Measurements from ENCODE around the gene CYP17A1.
A peak's percentile ranks its signal among the peaks of the same experiment; 100 is the strongest.

The CYP17A1 gene

GRCh38 chr10:102837230-102837721, at the start of gene CYP17A1:
CYP17A1 (minus strand) TSS chr10:102837413; CDS start chr10:102837361, 52 bp downstream.
- Mint-ChIP-seq H3K9me3 (peaks cover 10% of the 10 kb centered on the region), H3K27me3 (peaks cover 54% of the 10 kb centered on the region), H3K4me3 (no peak within 1 kb of the TSS), H3K4me1 (peaks cover 5% of the 10 kb centered on the region), H3K27ac (ENCODE audit: low read depth) (no peak within 1 kb of the TSS), H3K36me3 (ENCODE audit: insufficient read depth) (peaks cover 1% of the 10 kb centered on the region)
- DNase-seq (ENCODE audit: low spot score in 2 of 2) (no peak), ATAC-seq (replicated peaks; ENCODE audit: extremely low read depth, poor library complexity, severe bottlenecking) (no peak)

GRCh38 chr10:102880256-102880655, 43.0 kb upstream of the CYP17A1 start:
- H3K4me1 Mint-ChIP-seq, result no peaks in the 10 kb centered on the region
- no peaks in the 10 kb centered on the region for H3K9me3 Mint-ChIP-seq
- ATAC-seq (replicated peaks; ENCODE audit: extremely low read depth, poor library complexity, severe bottlenecking) (no peak), DNase-seq (ENCODE audit: low spot score in 2 of 2) (no peak)
- H3K36me3 Mint-ChIP-seq (ENCODE audit: insufficient read depth), result no peaks in the 10 kb centered on the region
- H3K27ac Mint-ChIP-seq (ENCODE audit: low read depth), result no peak overlapping the region
- H3K27me3 Mint-ChIP-seq, result no peaks in the 10 kb centered on the region
- no peak overlapping the region for H3K4me3 Mint-ChIP-seq

- Mint-ChIP-seq H3K36me3 (ENCODE audit: insufficient read depth) (no peaks in the 10 kb centered on the region), H3K9me3 (no peaks in the 10 kb centered on the region), H3K4me1 (no peaks in the 10 kb centered on the region), H3K4me3 (no peak overlapping the region), H3K27ac (ENCODE audit: low read depth) (no peak overlapping the region), H3K27me3 (no peaks in the 10 kb centered on the region)
- ATAC-seq (replicated peaks; ENCODE audit: extremely low read depth, poor library complexity, severe bottlenecking) (no peak), DNase-seq (ENCODE audit: low spot score in 2 of 2) (no peak)
Observed at GRCh38 chr10:102878629-102879028, 41.4 kb upstream of the CYP17A1 start.

- H3K9me3 Mint-ChIP-seq, result no peaks in the 10 kb centered on the region
- H3K36me3 Mint-ChIP-seq (ENCODE audit: insufficient read depth), result no peaks in the 10 kb centered on the region
- H3K27ac Mint-ChIP-seq (ENCODE audit: low read depth), result no peak overlapping the region
- H3K27me3 Mint-ChIP-seq, result no peaks in the 10 kb centered on the region
- DNase-seq (ENCODE audit: low spot score in 2 of 2) (no peak), ATAC-seq (replicated peaks; ENCODE audit: extremely low read depth, poor library complexity, severe bottlenecking) (no peak)
- H3K4me1 Mint-ChIP-seq, result no peaks in the 10 kb centered on the region
- H3K4me3 Mint-ChIP-seq, result no peak overlapping the region
Observed at GRCh38 chr10:102876747-102877153, 39.5 kb upstream of the CYP17A1 start.

GRCh38 chr10:102872163-102872562, 35.0 kb upstream of the CYP17A1 start:
- Mint-ChIP-seq H3K4me1 (peaks cover 8% of the 10 kb centered on the region), H3K36me3 (ENCODE audit: insufficient read depth) (peaks cover 2% of the 10 kb centered on the region), H3K9me3 (no peaks in the 10 kb centered on the region), H3K27ac (ENCODE audit: low read depth) (no peak overlapping the region), H3K4me3 (no peak overlapping the region), H3K27me3 (peaks cover 27% of the 10 kb centered on the region)
- ATAC-seq (replicated peaks; ENCODE audit: extremely low read depth, poor library complexity, severe bottlenecking) (no peak), DNase-seq (ENCODE audit: low spot score in 2 of 2) (no peak)

GRCh38 chr10:102870221-102870620, 33.0 kb upstream of the CYP17A1 start:
- Mint-ChIP-seq H3K9me3 (no peaks in the 10 kb centered on the region), H3K4me1 (peaks cover 8% of the 10 kb centered on the region), H3K27ac (ENCODE audit: low read depth) (no peak overlapping the region), H3K27me3 (peaks cover 27% of the 10 kb centered on the region), H3K36me3 (ENCODE audit: insufficient read depth) (peaks cover 6% of the 10 kb centered on the region), H3K4me3 (no peak overlapping the region)
- no peak for DNase-seq (ENCODE audit: low spot score in 2 of 2)
- ATAC-seq (replicated peaks; ENCODE audit: extremely low read depth, poor library complexity, severe bottlenecking), result no peak

- Mint-ChIP-seq H3K4me1 (peaks cover 8% of the 10 kb centered on the region), H3K36me3 (ENCODE audit: insufficient read depth) (peaks cover 8% of the 10 kb centered on the region), H3K9me3 (no peaks in the 10 kb centered on the region), H3K4me3 (peak within 1 kb of the TSS; percentile 5), H3K27ac (ENCODE audit: low read depth) (no peak within 1 kb of the TSS), H3K27me3 (peaks cover 27% of the 10 kb centered on the region)
- ATAC-seq (replicated peaks; ENCODE audit: extremely low read depth, poor library complexity, severe bottlenecking) (no peak), DNase-seq (ENCODE audit: low spot score in 2 of 2) (no peak)
Observed at GRCh38 chr10:102869258-102870198, 32.3 kb upstream of the CYP17A1 start, which contains the start of gene AS3MT. AS3MT (plus strand) TSS chr10:102869470; CDS start chr10:102869593, 123 bp downstream.

- Mint-ChIP-seq H3K36me3 (ENCODE audit: insufficient read depth) (peaks cover 9% of the 10 kb centered on the region), H3K4me1 (peaks cover 8% of the 10 kb centered on the region), H3K4me3 (peak overlapping the region; percentile 5), H3K9me3 (no peaks in the 10 kb centered on the region), H3K27ac (ENCODE audit: low read depth) (no peak overlapping the region), H3K27me3 (peaks cover 27% of the 10 kb centered on the region)
- ATAC-seq (replicated peaks; ENCODE audit: extremely low read depth, poor library complexity, severe bottlenecking) (no peak), DNase-seq (ENCODE audit: low spot score in 2 of 2) (no peak)
Observed at GRCh38 chr10:102868911-102869257, 31.7 kb upstream of the CYP17A1 start.

GRCh38 chr10:102865620-102866019, 28.4 kb upstream of the CYP17A1 start:
- no peak for ATAC-seq (replicated peaks; ENCODE audit: extremely low read depth, poor library complexity, severe bottlenecking)
- Mint-ChIP-seq H3K4me3 (no peak overlapping the region), H3K36me3 (ENCODE audit: insufficient read depth) (peaks cover 28% of the 10 kb centered on the region), H3K27me3 (peaks cover 22% of the 10 kb centered on the region), H3K9me3 (no peaks in the 10 kb centered on the region), H3K4me1 (peaks cover 8% of the 10 kb centered on the region), H3K27ac (ENCODE audit: low read depth) (no peak overlapping the region)
- DNase-seq (ENCODE audit: low spot score in 2 of 2), result no peak

GRCh38 chr10:102863660-102864059, 26.4 kb upstream of the CYP17A1 start:
- Mint-ChIP-seq H3K27ac (ENCODE audit: low read depth) (no peak overlapping the region), H3K4me1 (peaks cover 6% of the 10 kb centered on the region), H3K9me3 (no peaks in the 10 kb centered on the region), H3K36me3 (ENCODE audit: insufficient read depth) (peaks cover 32% of the 10 kb centered on the region), H3K27me3 (peaks cover 3% of the 10 kb centered on the region), H3K4me3 (no peak overlapping the region)
- no peak for ATAC-seq (replicated peaks; ENCODE audit: extremely low read depth, poor library complexity, severe bottlenecking)
- no peak for DNase-seq (ENCODE audit: low spot score in 2 of 2)

- peaks cover 6% of the 10 kb centered on the region for H3K4me1 Mint-ChIP-seq
- no peak overlapping the region for H3K4me3 Mint-ChIP-seq
- no peaks in the 10 kb centered on the region for H3K27me3 Mint-ChIP-seq
- peaks cover 28% of the 10 kb centered on the region for H3K36me3 Mint-ChIP-seq (ENCODE audit: insufficient read depth)
- H3K9me3 Mint-ChIP-seq, result no peaks in the 10 kb centered on the region
- H3K27ac Mint-ChIP-seq (ENCODE audit: low read depth), result no peak overlapping the region
- DNase-seq (ENCODE audit: low spot score in 2 of 2) (no peak), ATAC-seq (replicated peaks; ENCODE audit: extremely low read depth, poor library complexity, severe bottlenecking) (no peak)
Observed at GRCh38 chr10:102859911-102860310, 22.7 kb upstream of the CYP17A1 start.

GRCh38 chr10:102856758-102857424, 19.7 kb upstream of the CYP17A1 start:
- no peaks in the 10 kb centered on the region for H3K27me3 Mint-ChIP-seq
- no peaks in the 10 kb centered on the region for H3K9me3 Mint-ChIP-seq
- no peak overlapping the region for H3K4me3 Mint-ChIP-seq
- H3K36me3 Mint-ChIP-seq (ENCODE audit: insufficient read depth), result peaks cover 15% of the 10 kb centered on the region
- no peak for DNase-seq (ENCODE audit: low spot score in 2 of 2)
- ATAC-seq (replicated peaks; ENCODE audit: extremely low read depth, poor library complexity, severe bottlenecking), result no peak
- no peak overlapping the region for H3K27ac Mint-ChIP-seq (ENCODE audit: low read depth)
- peaks cover 15% of the 10 kb centered on the region for H3K4me1 Mint-ChIP-seq

Data from central memory CD8-positive, alpha-beta T cell (primary cell).